Measurements from ENCODE around the gene PODN.

DNA sequence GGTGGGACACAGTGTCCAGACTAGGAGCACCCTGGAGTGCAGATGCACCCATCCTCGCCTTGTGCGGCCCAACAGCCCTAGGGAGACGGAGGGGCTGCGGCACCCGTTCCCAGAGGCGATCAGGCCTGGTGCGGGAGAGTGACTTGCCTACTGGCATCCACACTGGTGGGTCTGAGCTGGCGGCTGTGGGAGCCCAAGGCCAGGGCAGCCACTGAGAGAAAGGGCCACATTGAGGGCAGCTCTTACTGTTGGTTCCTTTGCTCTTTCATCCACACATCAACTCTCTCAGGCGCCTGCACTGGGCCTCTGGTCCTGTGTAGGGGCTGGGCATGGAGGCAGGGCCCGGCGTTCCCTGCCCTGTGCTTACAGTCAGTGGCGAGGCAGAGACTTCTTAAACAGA, 8.6 kb downstream of the PODN start:
- TF ChIP-seq, protein P1, sequence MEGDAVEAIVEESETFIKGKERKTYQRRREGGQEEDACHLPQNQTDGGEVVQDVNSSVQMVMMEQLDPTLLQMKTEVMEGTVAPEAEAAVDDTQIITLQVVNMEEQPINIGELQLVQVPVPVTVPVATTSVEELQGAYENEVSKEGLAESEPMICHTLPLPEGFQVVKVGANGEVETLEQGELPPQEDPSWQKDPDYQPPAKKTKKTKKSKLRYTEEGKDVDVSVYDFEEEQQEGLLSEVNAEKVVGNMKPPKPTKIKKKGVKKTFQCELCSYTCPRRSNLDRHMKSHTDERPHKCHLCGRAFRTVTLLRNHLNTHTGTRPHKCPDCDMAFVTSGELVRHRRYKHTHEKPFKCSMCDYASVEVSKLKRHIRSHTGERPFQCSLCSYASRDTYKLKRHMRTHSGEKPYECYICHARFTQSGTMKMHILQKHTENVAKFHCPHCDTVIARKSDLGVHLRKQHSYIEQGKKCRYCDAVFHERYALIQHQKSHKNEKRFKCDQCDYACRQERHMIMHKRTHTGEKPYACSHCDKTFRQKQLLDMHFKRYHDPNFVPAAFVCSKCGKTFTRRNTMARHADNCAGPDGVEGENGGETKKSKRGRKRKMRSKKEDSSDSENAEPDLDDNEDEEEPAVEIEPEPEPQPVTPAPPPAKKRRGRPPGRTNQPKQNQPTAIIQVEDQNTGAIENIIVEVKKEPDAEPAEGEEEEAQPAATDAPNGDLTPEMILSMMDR (IDR thresholded peaks at IDR 0.05; ENCODE audit: low read depth, low read length), result no peak
- no peak for TF ChIP-seq EZH2phosphoT487 (IDR thresholded peaks at IDR 0.05; ENCODE audit: low read depth)
